Uterus (tissue), 4 donors: ENCODE data around the gene DOK7. TPM values are rescaled to one million over a fixed set of nuclear protein-coding genes. Genes with fewer than 3 reads are reported as not detected.
"Not testable (repeated sequence)": the region's sequence is repeated elsewhere in the genome, so short reads cannot be mapped to it uniquely, and the experiment has no call there.

ENCODE experiments used
- DNase-seq, 2 donors: peaks; one replicate each; pipeline ENCODE4 v3.0.0-alpha.2; 2019 to 2020
- H3K27ac ChIP-seq, 2 donors: fragments of 200-600 bp; sonication (generic); 1 replicate in 1 of 2; 2 replicates in 1 of 2; pipeline ENCODE4 v1.5.1; 2016 to 2018
- H3K27me3 ChIP-seq, 2 donors: fragments of 200-600 bp; sonication (generic); one replicate each; pipeline ENCODE4 v1.5.1; 2018 to 2019; ENCODE audit warnings: control low read depth in 1 of 2
- H3K36me3 ChIP-seq, 2 donors: fragments of 200-600 bp; sonication (generic); one replicate each; pipeline ENCODE4 v1.5.1; 2019; ENCODE audit warnings: control low read depth in 1 of 2
- H3K4me1 ChIP-seq, 2 donors: fragments of 200-600 bp; sonication (generic); one replicate each; pipeline ENCODE4 v1.5.1; 2018 to 2019; ENCODE audit warnings: control low read depth in 1 of 2
- H3K4me3 ChIP-seq, 2 donors: fragments of 200-600 bp; sonication (generic); 1 replicate in 1 of 2; 2 replicates in 1 of 2; pipeline ENCODE4 v1.5.1; 2018 to 2019; ENCODE audit warnings: mild to moderate bottlenecking in 1 of 2
- H3K9me3 ChIP-seq, 2 donors: fragments of 200-600 bp; sonication (generic); one replicate each; pipeline ENCODE4 v1.5.1; 2019; ENCODE audit warnings: control low read depth in 1 of 2
- POLR2A ChIP-seq, 2 donors: fragments of 450-650 bp; IDR thresholded peaks; one replicate each; pipeline ENCODE4 v1.6.1; 2016; ENCODE audit warnings: antibody characterized with exemption in 2 of 2, mild to moderate bottlenecking in 1 of 2, moderate library complexity in 1 of 2
- intact Hi-C: fragments of 100-400 bp; cut with DNase I; formaldehyde crosslinking; loops from one replicate; pipeline ENCODE4 v1.15.1; 2023; ENCODE audit warnings: low total_unique reads
- total RNA-seq, 4 donors: library from RNA; depleted of rRNA in 3 of 4; stranded (reverse); fragments of >200 nt in 3 of 4; gene quantifications; one replicate each; pipeline versions ENCODE4 v1.1.0 to v1.2.4, GENCODE V29; 2014 to 2023
- TF ChIP-seq, protein P1 (sequence below), 4 experiments: fragments of 200-600 bp in 2 of 4; fragments of 450-650 bp in 2 of 4; sonication (generic) in 2 of 4; IDR thresholded peaks; one replicate each; pipeline ENCODE4 v1.5.1; 2016 to 2019; ENCODE audit warnings: antibody characterized with exemption in 4 of 4, mild to moderate bottlenecking in 2 of 4, moderate library complexity in 1 of 4
- donor health status: DM: yes; HTN: yes; CAD: no.

DOK7 gene
- total RNA-seq, 4 donors from 2014 or later, result 0.26 to 3.9 (median 0.85) TPM; not detected in 1

DNA sequence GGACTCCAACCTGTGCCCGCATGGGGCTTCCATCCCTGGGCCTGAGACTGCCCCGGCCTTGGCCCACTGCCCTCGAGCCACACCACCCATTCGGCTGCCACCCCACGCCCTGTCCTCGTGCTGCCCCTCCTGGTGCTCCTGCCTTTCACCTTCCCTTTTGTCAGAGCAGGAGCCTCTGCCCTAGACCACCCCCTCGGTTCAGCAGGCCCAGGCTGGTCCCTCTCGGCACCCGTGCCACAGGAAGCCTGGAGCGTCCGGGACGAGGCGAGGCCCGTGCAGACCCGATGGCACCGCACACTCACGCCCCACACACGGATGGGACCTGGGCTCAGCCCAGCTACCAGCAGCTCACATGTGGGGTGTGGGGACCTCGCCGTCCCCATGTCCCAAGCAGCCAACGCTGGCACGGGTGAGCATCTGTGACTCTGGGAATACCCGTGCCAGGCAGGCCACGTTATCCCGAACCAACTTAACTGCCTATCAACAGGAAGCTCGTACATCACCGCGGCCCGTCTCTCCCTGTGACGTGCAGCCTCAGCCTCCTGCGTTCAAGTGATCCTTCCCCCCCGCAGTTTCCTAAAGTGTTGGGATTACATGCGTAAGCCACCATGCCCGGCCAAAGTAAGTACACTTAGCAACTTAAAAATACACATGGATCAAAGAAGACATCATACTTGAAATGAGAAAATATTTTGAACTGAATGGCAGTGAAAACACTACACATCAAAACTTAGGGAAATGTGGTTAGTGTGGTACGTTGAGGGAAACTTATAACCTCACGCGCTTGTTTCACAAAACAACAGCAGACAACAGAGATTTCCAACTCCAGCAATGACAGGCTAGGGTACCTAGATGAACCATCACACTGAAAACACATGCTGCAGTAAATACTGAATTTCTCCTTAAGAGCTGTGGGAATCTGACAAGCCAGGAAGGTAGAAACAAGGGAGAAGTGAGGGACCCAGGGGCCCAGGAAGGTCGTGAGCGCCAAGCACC, 40.1 kb downstream of the DOK7 start:
- TF ChIP-seq POLR2A (IDR thresholded peaks at IDR 0.05), result no peak
- TF ChIP-seq, protein P1, sequence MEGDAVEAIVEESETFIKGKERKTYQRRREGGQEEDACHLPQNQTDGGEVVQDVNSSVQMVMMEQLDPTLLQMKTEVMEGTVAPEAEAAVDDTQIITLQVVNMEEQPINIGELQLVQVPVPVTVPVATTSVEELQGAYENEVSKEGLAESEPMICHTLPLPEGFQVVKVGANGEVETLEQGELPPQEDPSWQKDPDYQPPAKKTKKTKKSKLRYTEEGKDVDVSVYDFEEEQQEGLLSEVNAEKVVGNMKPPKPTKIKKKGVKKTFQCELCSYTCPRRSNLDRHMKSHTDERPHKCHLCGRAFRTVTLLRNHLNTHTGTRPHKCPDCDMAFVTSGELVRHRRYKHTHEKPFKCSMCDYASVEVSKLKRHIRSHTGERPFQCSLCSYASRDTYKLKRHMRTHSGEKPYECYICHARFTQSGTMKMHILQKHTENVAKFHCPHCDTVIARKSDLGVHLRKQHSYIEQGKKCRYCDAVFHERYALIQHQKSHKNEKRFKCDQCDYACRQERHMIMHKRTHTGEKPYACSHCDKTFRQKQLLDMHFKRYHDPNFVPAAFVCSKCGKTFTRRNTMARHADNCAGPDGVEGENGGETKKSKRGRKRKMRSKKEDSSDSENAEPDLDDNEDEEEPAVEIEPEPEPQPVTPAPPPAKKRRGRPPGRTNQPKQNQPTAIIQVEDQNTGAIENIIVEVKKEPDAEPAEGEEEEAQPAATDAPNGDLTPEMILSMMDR (IDR thresholded peaks at IDR 0.05), result no peak
- Histone ChIP-seq H3K9me3 (no peaks in the 10 kb centered on the region), H3K4me1 (no peaks in the 10 kb centered on the region), H3K27ac (no peak overlapping the region), H3K27me3 (no peaks in the 10 kb centered on the region), H3K36me3 (no peaks in the 10 kb centered on the region), H3K4me3 (no peak overlapping the region)
- DNase-seq, result no peak
- intact Hi-C loops, result no loop called here

DNA sequence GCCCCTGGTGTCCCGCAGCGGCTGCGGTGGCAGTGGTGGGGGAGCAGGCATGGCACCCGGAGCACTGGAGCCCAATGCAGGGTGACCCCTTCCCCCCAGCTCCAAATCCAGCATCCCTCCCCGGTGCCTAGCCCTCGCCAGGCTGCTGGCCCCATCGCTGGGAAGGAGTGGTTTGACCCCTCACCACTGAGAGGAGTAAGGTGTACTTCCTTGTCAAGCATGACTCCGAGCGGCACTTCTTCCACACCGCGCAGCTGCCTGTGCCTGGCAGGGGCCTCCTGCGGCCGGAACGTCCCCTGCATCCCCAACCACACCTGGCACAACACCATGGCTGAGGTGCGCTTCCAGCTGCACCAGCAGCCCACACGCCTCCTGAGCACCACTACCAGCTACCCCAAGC, 42.1 kb downstream of the DOK7 start:
- no peak for DNase-seq
- Histone ChIP-seq H3K27ac (no peak overlapping the region), H3K36me3 (no peaks in the 10 kb centered on the region), H3K9me3 (no peaks in the 10 kb centered on the region), H3K4me1 (no peaks in the 10 kb centered on the region), H3K4me3 (no peak overlapping the region), H3K27me3 (no peaks in the 10 kb centered on the region)
- TF ChIP-seq POLR2A (IDR thresholded peaks at IDR 0.05), result no peak
- TF ChIP-seq, protein P1 (IDR thresholded peaks at IDR 0.05), result no peak
- intact Hi-C loops, result no loop called here

DNA sequence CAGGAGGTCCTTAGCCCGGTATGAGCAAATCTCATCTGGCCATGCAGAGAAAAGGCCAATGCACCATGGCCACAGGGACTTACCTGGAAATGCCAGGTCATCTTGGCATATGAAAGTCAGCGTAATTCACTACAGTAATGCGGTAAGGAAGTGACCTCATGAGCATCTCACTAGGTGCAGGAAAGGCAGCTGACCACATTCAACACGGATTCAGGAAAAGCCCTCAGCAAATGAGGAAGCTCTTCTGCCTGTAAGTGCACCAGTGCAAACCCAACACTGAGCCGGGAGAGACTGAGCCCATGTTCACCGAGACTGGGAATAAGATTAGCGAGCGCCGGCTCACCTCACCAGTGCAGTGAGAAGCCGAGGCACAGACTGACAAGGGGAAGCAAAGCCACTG, 45.4 kb downstream of the DOK7 start:
- Histone ChIP-seq H3K27me3 (no peaks in the 10 kb centered on the region), H3K36me3 (no peaks in the 10 kb centered on the region), H3K9me3 (no peaks in the 10 kb centered on the region), H3K27ac (no peak overlapping the region), H3K4me3 (no peak overlapping the region), H3K4me1 (no peaks in the 10 kb centered on the region)
- DNase-seq, result no peak
- TF ChIP-seq, protein P1 (IDR thresholded peaks at IDR 0.05), result no peak
- TF ChIP-seq POLR2A (IDR thresholded peaks at IDR 0.05), result no peak
- intact Hi-C loops, result no loop called here

DNA sequence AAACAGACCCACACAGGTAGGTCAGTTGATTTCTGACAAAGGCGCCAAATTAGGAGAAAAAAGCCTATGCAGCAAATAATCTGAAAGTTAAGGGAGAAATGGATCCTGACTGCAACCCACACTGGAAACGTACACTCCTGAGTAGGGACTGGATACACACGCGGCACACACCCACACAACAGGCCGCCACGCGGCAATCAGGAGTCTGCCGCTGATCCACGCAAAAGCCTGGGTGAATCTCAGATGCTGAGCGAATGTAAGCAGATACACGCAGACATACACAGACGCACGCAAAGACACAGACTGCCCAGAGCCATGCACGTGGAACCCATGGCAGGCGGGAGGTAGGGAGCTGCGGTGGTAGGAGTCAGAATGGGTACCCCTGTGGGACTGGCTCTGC, 47.4 kb downstream of the DOK7 start:
- Histone ChIP-seq H3K27me3 (no peaks in the 10 kb centered on the region), H3K9me3 (no peaks in the 10 kb centered on the region), H3K27ac (no peak overlapping the region), H3K36me3 (no peaks in the 10 kb centered on the region), H3K4me1 (no peaks in the 10 kb centered on the region), H3K4me3 (no peak overlapping the region)
- no peak for DNase-seq
- no peak for TF ChIP-seq POLR2A (IDR thresholded peaks at IDR 0.05)
- TF ChIP-seq, protein P1 (IDR thresholded peaks at IDR 0.05), result no peak
- intact Hi-C loops, result no loop called here

DNA sequence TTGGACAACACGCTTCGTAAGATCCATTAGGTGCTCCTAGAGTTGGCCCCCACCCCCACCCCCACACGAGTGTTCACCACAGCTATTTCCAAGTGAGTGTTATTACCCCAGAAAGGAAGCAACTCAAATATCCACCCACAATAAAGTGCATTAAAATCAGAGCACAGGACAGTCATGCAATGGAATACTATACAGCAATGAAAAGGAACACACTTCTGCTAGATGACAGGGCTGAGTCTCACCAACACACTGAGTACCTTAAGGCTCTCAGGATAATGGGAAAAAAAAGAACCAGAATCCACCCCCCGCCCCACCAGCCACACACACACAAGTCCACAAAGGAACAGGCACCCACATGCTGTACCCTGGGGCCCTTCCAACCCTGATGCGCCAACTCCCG, 48.1 kb downstream of the DOK7 start:
- no peak overlapping the region for H3K27ac ChIP-seq
- intact Hi-C loops, result no loop called here
- H3K9me3 ChIP-seq, result no peaks in the 10 kb centered on the region
- DNase-seq, result no peak
- TF ChIP-seq POLR2A (IDR thresholded peaks at IDR 0.05), result no peak
- no peak overlapping the region for H3K4me3 ChIP-seq
- no peaks in the 10 kb centered on the region for H3K4me1 ChIP-seq
- no peaks in the 10 kb centered on the region for H3K27me3 ChIP-seq
- H3K36me3 ChIP-seq, result no peaks in the 10 kb centered on the region

DNA sequence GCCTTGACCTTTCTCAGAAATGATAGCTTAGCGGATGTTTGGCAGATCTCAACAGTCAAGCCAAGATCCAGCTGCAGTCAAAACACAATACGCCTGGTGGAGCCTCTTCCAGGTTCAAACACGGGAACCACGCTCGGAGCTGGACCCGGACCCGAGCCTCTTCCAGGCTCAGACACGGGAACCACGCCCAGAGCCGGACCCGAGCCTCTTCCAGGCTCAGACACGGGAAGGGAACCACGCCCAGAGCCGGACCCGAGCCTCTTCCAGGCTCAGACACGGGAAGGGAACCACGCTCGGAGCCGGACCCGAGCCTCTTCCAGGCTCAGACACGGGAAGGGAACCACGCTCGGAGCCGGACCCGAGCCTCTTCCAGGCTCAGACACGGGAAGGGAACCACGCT, 48.5 kb downstream of the DOK7 start:
- H3K4me3 ChIP-seq, intact Hi-C loops, H3K27ac ChIP-seq, H3K27me3 ChIP-seq, H3K4me1 ChIP-seq, DNase-seq, H3K9me3 ChIP-seq, H3K36me3 ChIP-seq: not testable (repeated sequence)
